GM11168 (cell line): ENCODE measurements around the gene CCL19.

Experiments
- in situ Hi-C: fragments of 300-500 bp; cut with MboI; formaldehyde crosslinking; loops from one replicate; pipeline ENCODE4 v1.12.0; 2022; ENCODE audit warnings: low sequenced_read_pairs; ENCODE audit not compliant: unreplicated experiment

The CCL19 gene

DNA sequence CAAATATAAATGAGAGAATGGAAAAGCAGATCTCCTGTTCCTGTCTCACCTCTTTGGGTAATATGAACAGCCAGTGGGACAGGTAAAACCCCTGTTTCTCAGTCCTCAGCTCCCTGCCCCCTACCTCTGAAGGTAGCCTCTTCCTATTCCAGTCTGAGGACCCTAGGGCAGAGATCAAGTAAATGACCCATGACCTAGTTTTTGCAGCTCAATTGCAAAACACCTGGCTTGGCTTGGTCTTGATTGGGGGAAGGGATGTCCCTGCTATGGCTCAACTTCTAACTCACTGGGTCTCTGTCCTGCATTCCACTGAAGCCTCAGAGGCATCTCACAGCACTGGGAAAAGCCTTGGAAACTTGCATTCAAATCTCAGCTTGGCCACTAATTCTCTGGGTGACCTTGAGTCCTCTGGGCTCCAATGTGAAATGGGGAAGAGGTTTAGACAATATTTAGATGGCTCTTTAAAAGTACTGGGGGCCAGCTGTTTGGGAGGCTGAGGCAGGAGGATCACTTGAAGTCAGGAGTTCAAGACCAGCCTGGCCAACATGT lies 46.2 kb downstream of the CCL19 start:
- in situ Hi-C loops = no loop called here

DNA sequence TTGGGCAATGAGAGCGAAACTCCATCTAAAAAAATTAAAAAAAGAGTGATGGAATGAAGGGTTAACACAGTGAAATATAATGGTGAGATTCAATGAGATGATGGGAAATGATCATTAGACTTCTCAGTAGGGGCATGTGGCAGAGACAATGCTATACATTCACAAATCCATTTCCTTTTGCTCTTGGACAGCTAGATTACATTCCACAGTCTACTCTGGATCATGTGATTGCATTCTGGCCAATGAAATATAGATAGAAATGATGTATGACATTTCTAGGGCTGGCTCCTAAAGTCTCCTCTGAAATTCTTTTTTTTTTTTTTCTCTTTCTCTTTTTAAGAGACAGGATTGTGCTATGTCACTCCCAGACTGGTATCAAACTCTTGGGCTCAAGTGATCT lies 48.4 kb downstream of the CCL19 start:
- in situ Hi-C loops = no loop called here
